Esophagus squamous epithelium (tissue), 4 donors: ENCODE data around the gene CHST7.

Source experiments
- CTCF ChIP-seq, 6 experiments: fragments of 450-650 bp in 4 of 6; fragments of 200-600 bp in 2 of 6; sonication (generic) in 2 of 6; IDR thresholded peaks; one replicate each; pipeline ENCODE4 v1.5.1; 2016 to 2019; ENCODE audit warnings: antibody characterized with exemption in 6 of 6, mild to moderate bottlenecking in 4 of 6, moderate library complexity in 4 of 6
- POLR2A ChIP-seq, 4 donors: fragments of 450-650 bp; IDR thresholded peaks; one replicate each; pipeline ENCODE4 v1.6.1; 2017; ENCODE audit warnings: antibody characterized with exemption in 4 of 4, mild to moderate bottlenecking in 4 of 4, moderate library complexity in 3 of 4

- TF ChIP-seq CTCF (IDR thresholded peaks at IDR 0.05) (no peak), POLR2A (IDR thresholded peaks at IDR 0.05) (no peak)
These were observed 29.0 kb downstream of the CHST7 start for GRCh38 chrX:46602468-46603102.
